Measurements from ENCODE around the gene DCP2. TPM values are rescaled to one million over a fixed set of nuclear protein-coding genes. Genes with fewer than 3 reads are reported as not detected.

The DCP2 gene
- polyA plus RNA-seq, 1 donor from 2014 or later = 26.2 TPM

DNA sequence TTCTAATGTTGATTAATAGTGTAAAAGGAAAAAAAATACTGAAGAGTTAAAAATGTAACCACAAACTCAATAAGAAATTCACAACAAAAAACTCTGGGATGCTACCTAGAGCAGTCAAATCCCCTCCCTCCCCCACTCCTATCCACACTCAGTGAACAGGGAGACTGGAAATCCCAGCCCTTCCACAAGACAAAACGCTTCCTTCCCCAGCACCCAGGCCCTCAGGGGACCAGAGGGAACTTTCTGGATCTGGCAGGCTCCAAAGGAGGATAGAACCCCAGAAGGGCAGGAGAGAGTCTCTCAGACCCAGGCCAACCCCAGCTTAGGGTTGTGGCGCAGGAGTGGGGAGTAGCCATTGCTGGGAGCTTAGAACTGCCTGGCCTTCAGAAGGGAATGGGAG is 55.0 kb downstream of the DCP2 start:
- no peaks in the 10 kb centered on the region for H3K27me3 ChIP-seq (ENCODE audit: insufficient read depth, low read depth, low read length)
- H2AFZ ChIP-seq (ENCODE audit: low read depth, low read length) = no peak overlapping the region
- H3K9me3 ChIP-seq (ENCODE audit: low read length) = no peaks in the 10 kb centered on the region
- no peaks in the 10 kb centered on the region for H3K36me3 ChIP-seq (ENCODE audit: insufficient read depth, low read length)
- H3K9me2 ChIP-seq (ENCODE audit: insufficient read depth, low read length) = no peaks in the 10 kb centered on the region
- no peaks in the 10 kb centered on the region for H3K79me2 ChIP-seq (replicated peaks; ENCODE audit: insufficient read depth, low read length)
- no peaks in the 10 kb centered on the region for H4K20me1 ChIP-seq (ENCODE audit: insufficient read depth)
- H3K9ac ChIP-seq (ENCODE audit: low read length) = no peak overlapping the region
- H3K4me2 ChIP-seq (ENCODE audit: low read length) = no peak overlapping the region
- H3F3A ChIP-seq (ENCODE audit: insufficient read depth, low read length, poor library complexity, severe bottlenecking) = no peaks in the 10 kb centered on the region
- TF ChIP-seq EP300 (conservative IDR thresholded peaks at IDR 0.05; ENCODE audit: poor library complexity, severe bottlenecking) = no peak
- TF ChIP-seq RAD21 (conservative IDR thresholded peaks at IDR 0.05) = no peak
- TF ChIP-seq, protein P1, sequence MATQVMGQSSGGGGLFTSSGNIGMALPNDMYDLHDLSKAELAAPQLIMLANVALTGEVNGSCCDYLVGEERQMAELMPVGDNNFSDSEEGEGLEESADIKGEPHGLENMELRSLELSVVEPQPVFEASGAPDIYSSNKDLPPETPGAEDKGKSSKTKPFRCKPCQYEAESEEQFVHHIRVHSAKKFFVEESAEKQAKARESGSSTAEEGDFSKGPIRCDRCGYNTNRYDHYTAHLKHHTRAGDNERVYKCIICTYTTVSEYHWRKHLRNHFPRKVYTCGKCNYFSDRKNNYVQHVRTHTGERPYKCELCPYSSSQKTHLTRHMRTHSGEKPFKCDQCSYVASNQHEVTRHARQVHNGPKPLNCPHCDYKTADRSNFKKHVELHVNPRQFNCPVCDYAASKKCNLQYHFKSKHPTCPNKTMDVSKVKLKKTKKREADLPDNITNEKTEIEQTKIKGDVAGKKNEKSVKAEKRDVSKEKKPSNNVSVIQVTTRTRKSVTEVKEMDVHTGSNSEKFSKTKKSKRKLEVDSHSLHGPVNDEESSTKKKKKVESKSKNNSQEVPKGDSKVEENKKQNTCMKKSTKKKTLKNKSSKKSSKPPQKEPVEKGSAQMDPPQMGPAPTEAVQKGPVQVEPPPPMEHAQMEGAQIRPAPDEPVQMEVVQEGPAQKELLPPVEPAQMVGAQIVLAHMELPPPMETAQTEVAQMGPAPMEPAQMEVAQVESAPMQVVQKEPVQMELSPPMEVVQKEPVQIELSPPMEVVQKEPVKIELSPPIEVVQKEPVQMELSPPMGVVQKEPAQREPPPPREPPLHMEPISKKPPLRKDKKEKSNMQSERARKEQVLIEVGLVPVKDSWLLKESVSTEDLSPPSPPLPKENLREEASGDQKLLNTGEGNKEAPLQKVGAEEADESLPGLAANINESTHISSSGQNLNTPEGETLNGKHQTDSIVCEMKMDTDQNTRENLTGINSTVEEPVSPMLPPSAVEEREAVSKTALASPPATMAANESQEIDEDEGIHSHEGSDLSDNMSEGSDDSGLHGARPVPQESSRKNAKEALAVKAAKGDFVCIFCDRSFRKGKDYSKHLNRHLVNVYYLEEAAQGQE (IDR thresholded peaks at IDR 0.05; ENCODE audit: borderline replicate concordance) = no peak
- no peak for TF ChIP-seq SMC3 (conservative IDR thresholded peaks at IDR 0.05; ENCODE audit: poor library complexity)
- TF ChIP-seq POLR2AphosphoS5 (IDR thresholded peaks at IDR 0.05) = no peak
- no peak for TF ChIP-seq TAF1 (IDR thresholded peaks at IDR 0.05; ENCODE audit: low read depth)
- TF ChIP-seq, protein P2, sequence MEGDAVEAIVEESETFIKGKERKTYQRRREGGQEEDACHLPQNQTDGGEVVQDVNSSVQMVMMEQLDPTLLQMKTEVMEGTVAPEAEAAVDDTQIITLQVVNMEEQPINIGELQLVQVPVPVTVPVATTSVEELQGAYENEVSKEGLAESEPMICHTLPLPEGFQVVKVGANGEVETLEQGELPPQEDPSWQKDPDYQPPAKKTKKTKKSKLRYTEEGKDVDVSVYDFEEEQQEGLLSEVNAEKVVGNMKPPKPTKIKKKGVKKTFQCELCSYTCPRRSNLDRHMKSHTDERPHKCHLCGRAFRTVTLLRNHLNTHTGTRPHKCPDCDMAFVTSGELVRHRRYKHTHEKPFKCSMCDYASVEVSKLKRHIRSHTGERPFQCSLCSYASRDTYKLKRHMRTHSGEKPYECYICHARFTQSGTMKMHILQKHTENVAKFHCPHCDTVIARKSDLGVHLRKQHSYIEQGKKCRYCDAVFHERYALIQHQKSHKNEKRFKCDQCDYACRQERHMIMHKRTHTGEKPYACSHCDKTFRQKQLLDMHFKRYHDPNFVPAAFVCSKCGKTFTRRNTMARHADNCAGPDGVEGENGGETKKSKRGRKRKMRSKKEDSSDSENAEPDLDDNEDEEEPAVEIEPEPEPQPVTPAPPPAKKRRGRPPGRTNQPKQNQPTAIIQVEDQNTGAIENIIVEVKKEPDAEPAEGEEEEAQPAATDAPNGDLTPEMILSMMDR (IDR thresholded peaks at IDR 0.05; ENCODE audit: poor library complexity, severe bottlenecking) = no peak
- H3K27ac ChIP-seq (ENCODE audit: low read length) = no peak overlapping the region
- H3K4me3 ChIP-seq (ENCODE audit: low read length) = no peak overlapping the region

DNA sequence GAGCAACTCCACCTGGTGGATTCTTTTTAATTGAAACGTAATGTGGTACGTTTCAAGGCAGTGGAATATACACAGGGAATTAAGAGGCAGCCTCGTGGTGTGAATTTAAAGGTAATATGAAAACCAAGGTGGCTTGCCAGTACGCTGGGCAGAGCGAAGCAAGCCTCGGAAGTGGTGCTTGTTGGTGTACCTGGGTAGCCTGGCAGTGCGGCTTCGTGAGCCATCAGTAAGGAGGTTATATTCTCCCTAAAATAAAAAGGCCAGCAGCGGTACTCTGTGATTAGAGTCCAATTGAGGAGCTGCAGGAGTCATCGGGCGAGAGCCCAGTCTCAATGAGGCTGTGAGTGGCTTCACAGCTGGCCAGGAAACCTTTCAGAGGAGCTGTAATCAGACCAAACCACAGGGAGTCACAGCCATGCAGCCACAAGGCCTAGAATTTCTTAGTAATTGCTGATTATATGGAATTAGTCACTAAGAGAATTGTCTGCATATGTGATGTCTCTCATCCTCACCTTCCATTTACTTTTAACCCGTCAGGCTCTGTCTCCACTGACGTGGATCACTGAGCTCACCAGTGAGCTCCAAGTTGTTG is 57.7 kb downstream of the DCP2 start:
- no peaks in the 10 kb centered on the region for H3K9me2 ChIP-seq (ENCODE audit: insufficient read depth, low read length)
- H3K79me2 ChIP-seq (replicated peaks; ENCODE audit: insufficient read depth, low read length) = no peaks in the 10 kb centered on the region
- no peak overlapping the region for H3K4me2 ChIP-seq (ENCODE audit: low read length)
- no peak overlapping the region for H2AFZ ChIP-seq (ENCODE audit: low read depth, low read length)
- TF ChIP-seq POLR2AphosphoS5 (IDR thresholded peaks at IDR 0.05) (peak; percentile 71), TAF1 (IDR thresholded peaks at IDR 0.05; ENCODE audit: low read depth) (no peak)
- H3K9me3 ChIP-seq (ENCODE audit: low read length) = no peaks in the 10 kb centered on the region
- H3K4me3 ChIP-seq (ENCODE audit: low read length) = no peak overlapping the region
- H3K27me3 ChIP-seq (ENCODE audit: insufficient read depth, low read depth, low read length) = no peaks in the 10 kb centered on the region
- no peak overlapping the region for H3K27ac ChIP-seq (ENCODE audit: low read length)
- H4K20me1 ChIP-seq (ENCODE audit: insufficient read depth) = no peaks in the 10 kb centered on the region
- no peaks in the 10 kb centered on the region for H3F3A ChIP-seq (ENCODE audit: insufficient read depth, low read length, poor library complexity, severe bottlenecking)
- H3K36me3 ChIP-seq (ENCODE audit: insufficient read depth, low read length) = no peaks in the 10 kb centered on the region
- H3K9ac ChIP-seq (ENCODE audit: low read length) = no peak overlapping the region

DNA sequence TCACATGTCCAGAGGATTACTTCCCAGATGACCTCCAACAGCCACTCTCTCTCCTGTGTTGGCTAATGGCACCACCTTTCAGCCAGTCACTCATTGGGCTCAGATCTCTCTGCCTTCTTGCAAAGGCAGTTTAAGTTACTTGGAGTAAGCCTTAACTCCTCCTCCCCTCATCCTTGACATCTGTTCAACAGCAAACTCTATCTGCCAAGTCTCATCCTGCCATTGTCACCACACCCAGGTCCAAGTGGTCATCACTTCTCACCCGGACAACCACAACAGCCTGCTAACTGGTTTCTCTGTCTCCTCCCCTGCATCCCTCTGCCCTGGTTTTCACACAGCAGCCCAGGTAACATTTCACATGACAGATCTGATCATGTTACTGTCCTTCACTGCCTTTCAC is 58.5 kb downstream of the DCP2 start:
- Histone ChIP-seq H3K9me3 (ENCODE audit: low read length) (no peaks in the 10 kb centered on the region), H3K9ac (ENCODE audit: low read length) (no peak overlapping the region), H3K79me2 (replicated peaks; ENCODE audit: insufficient read depth, low read length) (no peaks in the 10 kb centered on the region), H3K27me3 (ENCODE audit: insufficient read depth, low read depth, low read length) (no peaks in the 10 kb centered on the region), H3F3A (ENCODE audit: insufficient read depth, low read length, poor library complexity, severe bottlenecking) (no peaks in the 10 kb centered on the region), H3K27ac (ENCODE audit: low read length) (no peak overlapping the region), H3K4me3 (ENCODE audit: low read length) (no peak overlapping the region), H3K4me2 (ENCODE audit: low read length) (no peak overlapping the region), H3K36me3 (ENCODE audit: insufficient read depth, low read length) (no peaks in the 10 kb centered on the region), H3K9me2 (ENCODE audit: insufficient read depth, low read length) (no peaks in the 10 kb centered on the region), H4K20me1 (ENCODE audit: insufficient read depth) (no peaks in the 10 kb centered on the region), H2AFZ (ENCODE audit: low read depth, low read length) (no peak overlapping the region)
- TF ChIP-seq EZH2 (IDR thresholded peaks at IDR 0.05; ENCODE audit: borderline replicate concordance, insufficient read depth, low read length, poor library complexity, severe bottlenecking) (no peak), EP300 (conservative IDR thresholded peaks at IDR 0.05; ENCODE audit: poor library complexity, severe bottlenecking) (no peak), MXI1 (conservative IDR thresholded peaks at IDR 0.05; ENCODE audit: poor library complexity, severe bottlenecking) (no peak), POLR2AphosphoS5 (IDR thresholded peaks at IDR 0.05) (no peak), RAD21 (conservative IDR thresholded peaks at IDR 0.05) (no peak), SMC3 (conservative IDR thresholded peaks at IDR 0.05; ENCODE audit: poor library complexity) (no peak), TAF1 (IDR thresholded peaks at IDR 0.05; ENCODE audit: low read depth) (no peak)
- TF ChIP-seq, protein P1 (IDR thresholded peaks at IDR 0.05; ENCODE audit: borderline replicate concordance) = no peak
- TF ChIP-seq, protein P2 (IDR thresholded peaks at IDR 0.05; ENCODE audit: poor library complexity, severe bottlenecking) = no peak

All from neural cell (in vitro differentiated cells).